ENCODE results near the gene GPC6.

- TF ChIP-seq CTCF (IDR thresholded peaks at IDR 0.05) (no peak), POLR2A (IDR thresholded peaks at IDR 0.05) (no peak), EP300 (IDR thresholded peaks at IDR 0.05) (no peak)
Observed at GRCh38 chr13:94305033-94305432, 1078.4 kb downstream of the GPC6 start.
